ENCODE results near the gene XPO4.

DNA sequence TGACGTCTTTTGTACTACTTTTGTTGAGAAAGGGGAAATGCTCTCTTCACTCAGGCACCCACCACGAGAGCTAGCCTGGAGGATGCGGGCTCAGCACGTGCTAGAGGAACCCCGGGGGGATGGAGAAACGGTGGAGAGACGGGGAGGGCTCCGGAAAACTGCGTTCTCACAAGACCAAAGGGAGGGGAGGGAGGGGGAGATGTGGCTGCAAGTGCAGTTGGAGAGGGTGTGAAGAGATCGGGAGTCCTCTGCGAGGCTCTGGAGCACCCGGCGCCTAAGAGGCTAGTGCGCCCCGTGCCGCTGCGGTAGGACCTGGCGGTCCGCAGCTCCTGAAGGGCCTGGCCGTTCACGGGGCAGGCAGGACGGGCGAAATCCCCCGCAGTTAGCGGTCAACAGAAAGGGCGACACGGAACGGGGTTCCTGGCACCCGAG is 43.4 kb upstream of the XPO4 start:
- no peak for TF ChIP-seq EZH2phosphoT487 (IDR thresholded peaks at IDR 0.05; ENCODE audit: borderline replicate concordance, low read length)
- TF ChIP-seq CTCF (IDR thresholded peaks at IDR 0.05; ENCODE audit: low read depth, low read length, poor library complexity, severe bottlenecking) = no peak

Measured in DOHH2 (cell line).